ENCODE results near the gene STK24.

The STK24 gene

DNA sequence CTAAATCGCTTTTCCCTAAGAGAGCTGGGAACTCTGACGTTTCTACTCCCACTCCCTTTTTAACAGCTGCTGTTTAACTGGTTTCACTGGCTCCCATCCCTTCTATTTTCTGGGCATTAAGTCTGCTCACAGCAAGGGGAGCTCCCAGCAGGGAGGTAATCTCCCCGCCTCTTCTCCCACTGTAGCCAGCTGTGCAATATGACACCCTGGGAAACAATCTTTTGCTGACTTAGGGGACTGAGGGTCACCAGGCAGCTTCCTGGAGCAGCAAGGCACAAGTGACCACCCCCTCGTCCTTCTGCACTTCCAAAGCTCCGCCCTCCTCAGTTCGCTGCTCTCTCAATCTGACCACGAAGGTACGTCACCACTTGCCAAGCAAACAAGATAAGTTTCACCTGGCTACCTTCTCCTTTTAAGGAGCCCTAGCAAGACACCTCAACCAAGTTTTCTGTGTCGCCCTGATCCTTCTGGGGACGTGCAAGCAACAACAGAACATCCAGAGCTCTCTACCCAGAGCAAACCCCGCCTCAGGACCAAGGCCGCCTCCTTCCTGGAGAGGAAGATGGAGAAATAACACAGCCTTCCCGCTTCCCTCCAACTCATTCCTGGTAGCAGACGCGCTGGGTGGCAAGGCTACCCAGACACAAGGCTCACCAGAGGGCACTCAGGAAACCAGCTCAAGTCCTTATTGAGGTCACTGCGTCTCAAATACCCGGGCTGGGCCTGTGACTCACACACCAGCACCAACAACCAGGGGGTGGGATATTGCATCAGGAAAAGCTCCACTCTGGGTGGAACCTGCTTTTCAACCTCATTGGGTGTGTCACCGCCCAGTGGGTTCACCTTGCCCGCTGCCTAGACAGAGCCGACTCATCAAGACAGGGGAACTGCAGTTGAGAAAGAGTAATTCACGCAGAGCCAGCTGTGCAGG, 92.4 kb downstream of the STK24 start:
- H2AFZ ChIP-seq (ENCODE audit: low read length) = no peak overlapping the region
- H3K9ac ChIP-seq (ENCODE audit: low read depth, low read length, poor library complexity, severe bottlenecking) = no peak overlapping the region
- H3K36me3 ChIP-seq (ENCODE audit: insufficient read depth, low read length) = peaks cover 14% of the 10 kb centered on the region
- H4K20me1 ChIP-seq (ENCODE audit: insufficient read depth, low read length, poor library complexity, severe bottlenecking) = peaks cover 65% of the 10 kb centered on the region
- no peak overlapping the region for H3K4me2 ChIP-seq (ENCODE audit: low read depth, low read length, poor library complexity, severe bottlenecking)
- no peaks in the 10 kb centered on the region for H3K9me2 ChIP-seq (replicated peaks; ENCODE audit: low read depth, low read length)
- H3F3A ChIP-seq (ENCODE audit: low read depth) = no peaks in the 10 kb centered on the region
- H3K4me1 ChIP-seq (ENCODE audit: insufficient read depth, low read length, poor library complexity, severe bottlenecking) = peaks cover 45% of the 10 kb centered on the region
- H3K79me2 ChIP-seq (ENCODE audit: insufficient read depth, low read length) = peaks cover 84% of the 10 kb centered on the region
- TF ChIP-seq, protein P1, sequence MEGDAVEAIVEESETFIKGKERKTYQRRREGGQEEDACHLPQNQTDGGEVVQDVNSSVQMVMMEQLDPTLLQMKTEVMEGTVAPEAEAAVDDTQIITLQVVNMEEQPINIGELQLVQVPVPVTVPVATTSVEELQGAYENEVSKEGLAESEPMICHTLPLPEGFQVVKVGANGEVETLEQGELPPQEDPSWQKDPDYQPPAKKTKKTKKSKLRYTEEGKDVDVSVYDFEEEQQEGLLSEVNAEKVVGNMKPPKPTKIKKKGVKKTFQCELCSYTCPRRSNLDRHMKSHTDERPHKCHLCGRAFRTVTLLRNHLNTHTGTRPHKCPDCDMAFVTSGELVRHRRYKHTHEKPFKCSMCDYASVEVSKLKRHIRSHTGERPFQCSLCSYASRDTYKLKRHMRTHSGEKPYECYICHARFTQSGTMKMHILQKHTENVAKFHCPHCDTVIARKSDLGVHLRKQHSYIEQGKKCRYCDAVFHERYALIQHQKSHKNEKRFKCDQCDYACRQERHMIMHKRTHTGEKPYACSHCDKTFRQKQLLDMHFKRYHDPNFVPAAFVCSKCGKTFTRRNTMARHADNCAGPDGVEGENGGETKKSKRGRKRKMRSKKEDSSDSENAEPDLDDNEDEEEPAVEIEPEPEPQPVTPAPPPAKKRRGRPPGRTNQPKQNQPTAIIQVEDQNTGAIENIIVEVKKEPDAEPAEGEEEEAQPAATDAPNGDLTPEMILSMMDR (conservative IDR thresholded peaks at IDR 0.05; ENCODE audit: low read length) = no peak
- no peak for TF ChIP-seq EZH2phosphoT487 (IDR thresholded peaks at IDR 0.05; ENCODE audit: borderline replicate concordance)
- no peak overlapping the region for H3K4me3 ChIP-seq (ENCODE audit: low read length, poor library complexity, severe bottlenecking)
- no peaks in the 10 kb centered on the region for H3K27me3 ChIP-seq (ENCODE audit: insufficient read depth, low read length, poor library complexity, severe bottlenecking)
- H3K9me3 ChIP-seq (ENCODE audit: insufficient read depth, low read depth, low read length) = no peaks in the 10 kb centered on the region

DNA sequence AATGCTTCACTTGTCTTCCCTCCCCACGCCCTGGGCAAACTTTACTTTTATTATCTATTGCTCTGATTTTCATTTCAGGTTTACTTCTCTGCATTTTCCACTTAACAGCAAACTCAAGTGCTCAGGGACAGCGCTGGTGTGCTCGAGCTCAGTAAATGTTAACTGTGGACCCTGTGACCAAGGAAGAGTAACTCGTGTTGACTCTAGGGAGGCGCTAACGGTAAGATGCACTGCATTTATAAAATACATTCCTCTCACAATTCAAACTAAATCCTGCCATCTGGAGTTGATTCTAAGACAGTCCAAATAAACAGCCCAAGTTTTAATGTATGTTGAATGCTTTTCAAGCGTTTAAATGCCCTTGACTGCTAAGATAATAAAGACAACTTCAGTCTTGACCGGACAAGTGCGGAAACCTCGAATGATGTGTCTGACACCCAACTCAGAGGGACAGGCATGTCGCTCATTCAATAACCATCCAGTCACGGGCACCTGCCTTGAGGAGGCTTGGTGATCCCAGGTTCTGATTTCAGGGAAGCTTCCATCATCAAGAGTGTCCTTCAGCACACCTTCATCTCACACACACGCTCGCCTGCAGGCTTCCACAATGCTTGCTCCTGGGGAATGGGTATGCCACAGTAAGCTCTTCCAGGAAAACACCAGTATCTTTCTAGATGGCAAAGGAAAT, 93.2 kb downstream of the STK24 start:
- Histone ChIP-seq H3K4me3 (ENCODE audit: low read length, poor library complexity, severe bottlenecking) (no peak overlapping the region), H3K79me2 (ENCODE audit: insufficient read depth, low read length) (peaks cover 84% of the 10 kb centered on the region)

More for the DNA sequence above, 93.2 kb downstream of the STK24 start:
- Histone ChIP-seq H4K20me1 (ENCODE audit: insufficient read depth, low read length, poor library complexity, severe bottlenecking) (peaks cover 65% of the 10 kb centered on the region), H3K4me1 (ENCODE audit: insufficient read depth, low read length, poor library complexity, severe bottlenecking) (peaks cover 39% of the 10 kb centered on the region), H3K9ac (ENCODE audit: low read depth, low read length, poor library complexity, severe bottlenecking) (no peak overlapping the region), H2AFZ (ENCODE audit: low read length) (no peak overlapping the region), H3K36me3 (ENCODE audit: insufficient read depth, low read length) (peaks cover 14% of the 10 kb centered on the region), H3K9me2 (replicated peaks; ENCODE audit: low read depth, low read length) (no peaks in the 10 kb centered on the region), H3K4me2 (ENCODE audit: low read depth, low read length, poor library complexity, severe bottlenecking) (no peak overlapping the region), H3K27me3 (ENCODE audit: insufficient read depth, low read length, poor library complexity, severe bottlenecking) (no peaks in the 10 kb centered on the region), H3K9me3 (ENCODE audit: insufficient read depth, low read depth, low read length) (no peaks in the 10 kb centered on the region), H3F3A (ENCODE audit: low read depth) (no peaks in the 10 kb centered on the region)
- no peak for TF ChIP-seq EZH2phosphoT487 (IDR thresholded peaks at IDR 0.05; ENCODE audit: borderline replicate concordance)
- TF ChIP-seq, protein P1 (conservative IDR thresholded peaks at IDR 0.05; ENCODE audit: low read length) = no peak

All from Loucy (cell line).